Endothelial cell of umbilical vein (primary cell): ENCODE measurements around the gene CHIC2. TPM values are rescaled to one million over a fixed set of nuclear protein-coding genes. Genes with fewer than 3 reads are reported as not detected.

Source experiments
- BruUV-seq: library from RNA; stranded (reverse); fragments of 400-500 nt; replicated peaks from 2 replicates; lab custom pipeline; 2021; lab: Mats Ljungman, UMichigan
- CTCF ChIA-PET: fragments of 300-600, 350-600 bp; sonication (Branson Sonifier 250); formaldehyde crosslinking; loops from one replicate; lab custom pipeline; 2021; ENCODE audit warnings: antibody characterized with exemption, inconsistent platforms; lab: Charles Lee
- POLR2A ChIA-PET: fragments of 300-600, 350-600 bp; sonication (Branson Sonifier 250); formaldehyde crosslinking; loops from one replicate; lab custom pipeline; 2021; ENCODE audit warnings: antibody characterized with exemption, inconsistent platforms; lab: Charles Lee
- DNase-seq: peaks from one replicate; pipeline ENCODE4 v3.0.0-alpha.2; 2011; ENCODE audit warnings: low read depth, low spot score
- FAIRE-seq: peaks from 2 replicates; lab custom pipeline; 2011; peaks lifted over from hg19 to GRCh38; lab: Jason Lieb, UNC
- H2AFZ ChIP-seq: 2 replicates; pipeline ENCODE4 v1.6.0; 2012; ENCODE audit warnings: low read depth, low read length, control low read depth, inconsistent platforms
- H3K27ac ChIP-seq: 2 replicates; pipeline ENCODE4 v1.5.1; 2011; ENCODE audit warnings: low read depth, mild to moderate bottlenecking, control low read depth, low read length, moderate library complexity; ENCODE audit not compliant: insufficient read depth
- H3K27me3 ChIP-seq, 2 experiments: 2 replicates each; pipeline versions ENCODE4 v1.6.0 to v1.6.1; 2011; ENCODE audit warnings: low read length in 2 of 2, mixed read lengths in 1 of 2; ENCODE audit not compliant: control insufficient read depth in 2 of 2, insufficient read depth in 2 of 2
- H3K36me3 ChIP-seq, 2 experiments: 2 replicates in 1 of 2; 3 replicates in 1 of 2; pipeline ENCODE4 v1.5.1; 2011; ENCODE audit warnings: low read length in 2 of 2, mild to moderate bottlenecking in 1 of 2, moderate library complexity in 1 of 2; ENCODE audit not compliant: control insufficient read depth in 2 of 2, insufficient read depth in 2 of 2; ENCODE audit errors: extremely low read depth in 1 of 2
- H3K4me1 ChIP-seq: 3 replicates; pipeline ENCODE4 v1.5.1; 2011; ENCODE audit warnings: mild to moderate bottlenecking, low read length; ENCODE audit not compliant: control insufficient read depth, insufficient read depth; ENCODE audit errors: extremely low read depth
- H3K4me2 ChIP-seq: 2 replicates; pipeline ENCODE4 v1.6.1; 2011; ENCODE audit warnings: low read length, control low read depth, mixed read lengths; ENCODE audit not compliant: insufficient read depth
- H3K4me3 ChIP-seq, 3 experiments: fragments of 200-600 bp in 1 of 3; sonication (generic), shearing (Covaris generic) in 1 of 3; replicated peaks in 1 of 3; 2 replicates each; pipeline ENCODE4 v1.5.1; 2011 to 2016; ENCODE audit warnings: control low read depth in 3 of 3, low read length in 3 of 3, mild to moderate bottlenecking in 2 of 3, inconsistent platforms in 1 of 3, low read depth in 1 of 3, moderate library complexity in 1 of 3; ENCODE audit not compliant: insufficient read depth in 1 of 3
- H3K79me2 ChIP-seq: 2 replicates; pipeline ENCODE4 v1.6.0; 2012; ENCODE audit warnings: low read length, inconsistent platforms; ENCODE audit not compliant: control insufficient read depth, insufficient read depth
- H3K9ac ChIP-seq: replicated peaks from 2 replicates; pipeline ENCODE3; 2011; ENCODE audit warnings: low read length, control low read depth; ENCODE audit not compliant: insufficient read depth; ENCODE audit errors: extremely low read depth
- H3K9me1 ChIP-seq: replicated peaks from 3 replicates; pipeline ENCODE4 v1.6.0; 2011; ENCODE audit warnings: mild to moderate bottlenecking, low read length; ENCODE audit not compliant: control insufficient read depth, insufficient read depth; ENCODE audit errors: extremely low read depth
- H3K9me3 ChIP-seq: replicated peaks from 2 replicates; pipeline ENCODE4 v1.5.1; 2012; ENCODE audit warnings: low read length, inconsistent platforms; ENCODE audit not compliant: control insufficient read depth, insufficient read depth
- H4K20me1 ChIP-seq: replicated peaks from 2 replicates; pipeline ENCODE3; 2011; ENCODE audit warnings: mild to moderate bottlenecking, low read length; ENCODE audit not compliant: control insufficient read depth, insufficient read depth; ENCODE audit errors: extremely low read depth
- CTCF ChIP-seq, 2 donors: IDR thresholded peaks; 1 replicate in 1 of 2; 2 replicates in 1 of 2; pipeline ENCODE4 v1.5.1; 2011; ENCODE audit warnings: low read length in 2 of 2, mild to moderate bottlenecking in 2 of 2, moderate library complexity in 2 of 2, control low read depth in 1 of 2, inconsistent platforms in 1 of 2, low read depth in 1 of 2; ENCODE audit not compliant: insufficient read depth in 1 of 2; ENCODE audit errors: extremely low read depth in 1 of 2
- EZH2 ChIP-seq: IDR thresholded peaks from 2 replicates; pipeline ENCODE4 v1.6.1; 2012; ENCODE audit warnings: borderline replicate concordance, low read depth, mild to moderate bottlenecking, moderate library complexity, low read length, inconsistent platforms; ENCODE audit not compliant: severe bottlenecking
- FOS ChIP-seq: IDR thresholded peaks from 2 replicates; pipeline ENCODE4 v1.6.1; 2011; ENCODE audit warnings: mild to moderate bottlenecking, low read length, moderate library complexity, borderline replicate concordance; ENCODE audit not compliant: insufficient read depth
- GATA2 ChIP-seq: IDR thresholded peaks from 2 replicates; pipeline ENCODE4 v1.7.0; 2011; ENCODE audit warnings: low read depth, mild to moderate bottlenecking, moderate library complexity, mixed read lengths, low read length; ENCODE audit not compliant: insufficient read length, insufficient read depth
- JUN ChIP-seq: IDR thresholded peaks from 2 replicates; pipeline ENCODE4 v1.6.1; 2011; ENCODE audit warnings: borderline replicate concordance, low read depth; ENCODE audit not compliant: insufficient read length, insufficient read depth
- MAX ChIP-seq: IDR thresholded peaks from 2 replicates; pipeline ENCODE4 v1.6.1; 2011; ENCODE audit not compliant: insufficient read depth, insufficient read length
- MYC ChIP-seq: IDR thresholded peaks from one replicate; pipeline ENCODE4 v1.6.1; 2011; ENCODE audit warnings: mild to moderate bottlenecking, low read depth, low read length
- POLR2A ChIP-seq: IDR thresholded peaks from 2 replicates; pipeline ENCODE4 v1.6.1; 2012; ENCODE audit warnings: low read depth, mild to moderate bottlenecking, control low read depth, low read length
- POLR2AphosphoS5 ChIP-seq: IDR thresholded peaks from 2 replicates; pipeline ENCODE4 v1.6.1; 2012; ENCODE audit warnings: low read depth, mild to moderate bottlenecking, control low read depth, low read length, moderate library complexity; ENCODE audit not compliant: insufficient read depth
- dilution Hi-C: fragments of 300-500 bp; cut with MboI; formaldehyde crosslinking; loops from one replicate; pipeline ENCODE4 v1.15.0; 2019; ENCODE audit warnings: low sequenced_read_pairs; ENCODE audit not compliant: extremely low pct_ligation_motif_present
- intact Hi-C: fragments of 100-400 bp; cut with micrococcal nuclease; formaldehyde crosslinking; loops from one replicate; pipeline ENCODE4 v1.10.0; 2022
- polyA plus RNA-seq, 4 experiments: library from polyadenylated mRNA; depleted of rRNA in 3 of 4; stranded (reverse) in 3 of 4; unstranded in 1 of 4; fragments of >200 nt; gene quantifications; 2 replicates each; pipeline versions ENCODE4 v1.2.1 to v1.2.3, GENCODE V29; 2011 to 2012; ENCODE audit warnings: missing spikeins in 1 of 4
- total RNA-seq: library from RNA; stranded (reverse); gene quantifications from 2 replicates; pipeline ENCODE4 v1.2.3, GENCODE V29; 2021

Gene CHIC2
- total and polyA plus RNA-seq, 2 donors (not counting 3 experiments of a cell fraction or from before 2014, with no cell fraction given): 27.4 to 43.3 TPM

GRCh38 chr4:54093324-54094240 is 29.2 kb upstream of the CHIC2 start:
- POLR2A ChIA-PET: no interaction called here
- no peaks in the 10 kb centered on the region for H3K36me3 ChIP-seq

More at GRCh38 chr4:54093324-54094240, 29.2 kb upstream of the CHIC2 start:
- Histone ChIP-seq H3K27ac (no peak overlapping the region), H2AFZ (no peak overlapping the region), H3K4me1 (peaks cover 5% of the 10 kb centered on the region), H3K79me2 (no peaks in the 10 kb centered on the region), H3K9me1 (no peaks in the 10 kb centered on the region), H3K4me3 (no peak overlapping the region), H3K27me3 (peaks cover 42 to 51% of the 10 kb centered on the region in 2 experiments), H3K9ac (no peak overlapping the region), H3K9me3 (no peaks in the 10 kb centered on the region), H4K20me1 (no peaks in the 10 kb centered on the region), H3K4me2 (no peak overlapping the region)
- BruUV-seq: no TSS peak
- TF ChIP-seq POLR2AphosphoS5 (no peak), GATA2 (no peak), CTCF (IDR thresholded peaks at IDR 0.05; ENCODE audit: extremely low read depth in 1 of 2, insufficient read depth in 1 of 2, low read depth in 1 of 2, low read length in 2 of 2) (no peak), MAX (no peak), POLR2A (no peak), FOS (no peak), MYC (no peak), JUN (no peak), EZH2 (no peak)
- no peak for DNase-seq
- CTCF ChIA-PET: interaction anchor here (1.8 kb wide), 1 partner anchor 10 kb away, joined by 5 read pairs; no protein-coding TSS in a partner anchor
- dilution Hi-C loops: no loop called here
- intact Hi-C loops: no loop called here
- FAIRE-seq: no peak
